Dedifferentiated amniotic fluid mesenchymal stem cell (primary cell): ENCODE measurements around the gene MRPL37.

Experiments
- DNase-seq: peaks from one replicate; pipeline ENCODE4 v3.0.0-alpha.2; 2016; ENCODE audit errors: extremely low spot score

MRPL37 gene

GRCh38 chr1:54265126-54265525 lies 65.2 kb downstream of the MRPL37 start:
- no peak for DNase-seq

- DNase-seq = no peak
Observed at GRCh38 chr1:54265659-54266058, 65.7 kb downstream of the MRPL37 start.

GRCh38 chr1:54266195-54266594 lies 66.2 kb downstream of the MRPL37 start:
- DNase-seq = no peak

GRCh38 chr1:54266908-54267307 lies 66.9 kb downstream of the MRPL37 start:
- DNase-seq = no peak
